GM19043 (cell line): ENCODE data around the gene SCFD1.
"Not testable (repeated sequence)": the region's sequence is repeated elsewhere in the genome, so short reads cannot be mapped to it uniquely, and the experiment has no call there.

Experiments
- ATAC-seq: cut with Tn5 transposase; IDR thresholded peaks from one replicate; pipeline ENCODE4 v1.9.1; 2021; ENCODE audit warnings: low read depth; ENCODE audit not compliant: unreplicated experiment

Gene SCFD1

DNA sequence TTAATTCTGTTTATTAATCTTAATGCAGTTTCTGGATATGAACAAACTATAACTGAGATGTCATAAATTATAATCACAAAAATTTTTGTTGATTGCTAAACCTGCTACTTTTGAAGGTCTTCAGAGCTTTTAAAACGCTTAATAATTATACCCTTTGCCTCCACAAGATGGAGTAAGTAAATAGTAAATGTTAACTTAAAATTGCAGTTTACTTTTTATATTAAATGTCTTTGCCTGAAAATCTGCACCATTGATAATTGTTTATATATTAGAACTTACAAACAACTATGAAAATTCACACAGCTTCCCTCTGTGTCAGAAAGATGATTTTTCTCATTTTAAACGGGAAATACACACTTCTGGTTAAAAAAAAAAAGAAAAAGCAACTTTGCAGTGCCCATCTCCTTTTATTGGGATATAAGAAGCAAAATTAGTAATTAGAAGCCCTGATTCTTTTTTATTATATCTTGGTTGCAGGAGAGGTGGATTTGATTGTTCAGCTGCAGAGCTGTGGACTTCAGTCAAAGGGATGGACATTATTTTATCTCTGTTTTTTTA is 35.6 kb downstream of the SCFD1 start:
- ATAC-seq = no peak

DNA sequence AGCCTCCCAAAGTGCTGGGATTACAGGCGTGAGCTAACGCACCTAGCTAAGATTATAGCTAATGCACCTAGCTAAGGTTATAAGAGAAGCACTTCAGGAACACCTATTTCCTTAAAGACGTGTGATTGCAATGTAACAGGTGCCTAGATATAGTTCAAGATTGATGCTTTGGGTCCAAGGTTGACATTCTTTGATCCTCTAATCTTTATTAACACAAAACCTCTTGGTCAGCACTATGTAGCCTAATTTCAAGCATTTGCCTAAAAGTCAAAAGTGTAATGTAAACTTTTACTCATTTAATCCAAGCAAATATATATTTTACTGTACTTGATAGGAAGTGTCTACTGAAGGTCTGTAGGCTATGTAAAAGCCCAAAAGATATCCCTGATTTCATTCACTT is 36.5 kb downstream of the SCFD1 start:
- ATAC-seq = no peak

DNA sequence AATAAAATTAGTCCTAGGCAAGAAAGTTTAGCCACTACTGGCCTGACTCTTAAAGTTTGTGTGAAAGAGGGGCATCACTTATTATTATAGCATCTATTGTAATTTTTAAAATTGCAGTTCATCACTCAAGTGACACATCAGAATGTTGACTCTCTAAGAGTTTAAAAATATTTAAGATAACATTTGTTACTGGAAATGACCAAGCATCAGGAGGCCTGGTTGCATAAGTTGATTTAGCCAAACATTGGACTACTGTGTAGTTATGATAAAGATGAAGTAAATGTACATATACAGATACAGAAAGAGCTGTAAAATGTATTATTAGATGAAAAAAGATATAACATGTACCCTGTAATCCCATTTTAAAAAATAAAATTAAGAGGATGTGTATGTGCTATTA is 47.5 kb downstream of the SCFD1 start:
- ATAC-seq = no peak

DNA sequence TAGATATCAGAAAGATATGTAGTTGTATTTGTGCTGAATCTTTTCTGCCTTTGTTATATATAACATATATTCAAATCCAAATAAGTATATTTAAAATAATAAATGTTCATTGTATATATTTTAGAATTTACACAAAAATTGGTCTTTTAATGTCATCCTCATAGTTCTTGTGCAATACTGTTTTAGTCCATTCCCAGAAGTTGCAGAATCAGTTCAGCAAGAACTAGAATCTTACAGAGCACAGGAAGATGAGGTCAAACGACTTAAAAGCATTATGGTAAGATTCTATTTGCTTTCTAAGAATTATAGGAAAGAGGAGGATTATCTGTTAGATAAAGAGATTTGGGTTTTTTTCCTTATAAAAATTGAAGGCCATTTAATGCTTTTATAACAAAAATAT is 51.0 kb downstream of the SCFD1 start:
- no peak for ATAC-seq

DNA sequence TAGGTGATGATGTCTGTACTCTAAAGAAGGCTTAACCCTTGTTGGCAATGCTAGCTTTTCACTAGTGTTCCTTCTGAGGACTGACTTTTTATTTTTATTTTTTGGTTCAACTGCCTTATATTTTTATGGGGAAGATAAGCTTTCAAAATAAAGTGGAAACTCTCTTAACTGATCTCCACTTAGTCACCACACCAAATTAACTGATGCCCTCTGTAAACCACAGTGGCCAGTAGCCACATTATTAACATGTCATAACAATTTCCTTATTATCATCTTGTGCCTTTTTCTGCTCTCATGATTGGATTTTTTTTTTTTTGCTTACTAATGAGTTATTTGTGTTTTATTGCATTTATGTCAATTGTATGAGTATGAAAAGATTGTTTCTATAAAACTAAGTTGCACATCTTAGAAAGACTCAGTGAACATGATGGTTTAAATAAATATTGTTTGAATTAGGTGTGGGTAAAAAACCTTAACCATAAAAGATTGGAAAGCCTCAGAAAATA is 56.9 kb downstream of the SCFD1 start:
- ATAC-seq = no peak

DNA sequence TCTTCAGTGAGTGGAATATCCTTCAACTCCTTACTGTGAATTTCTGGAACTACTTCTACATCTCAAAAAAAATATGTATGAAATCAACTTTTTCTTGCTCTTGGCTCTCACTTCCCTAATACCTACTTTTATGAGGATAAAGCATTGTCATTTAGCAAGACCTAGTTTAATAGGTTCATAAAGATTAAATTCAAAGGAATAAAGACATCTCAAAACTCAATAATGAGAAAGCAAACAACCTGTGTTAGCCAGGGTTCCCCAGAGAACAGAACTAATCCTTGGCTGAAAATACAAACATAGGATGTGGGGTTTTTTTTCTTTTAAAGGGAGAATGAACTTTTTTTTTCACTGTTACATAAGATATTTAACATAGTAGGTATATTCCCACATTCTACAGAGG is 57.9 kb downstream of the SCFD1 start:
- no peak for ATAC-seq

DNA sequence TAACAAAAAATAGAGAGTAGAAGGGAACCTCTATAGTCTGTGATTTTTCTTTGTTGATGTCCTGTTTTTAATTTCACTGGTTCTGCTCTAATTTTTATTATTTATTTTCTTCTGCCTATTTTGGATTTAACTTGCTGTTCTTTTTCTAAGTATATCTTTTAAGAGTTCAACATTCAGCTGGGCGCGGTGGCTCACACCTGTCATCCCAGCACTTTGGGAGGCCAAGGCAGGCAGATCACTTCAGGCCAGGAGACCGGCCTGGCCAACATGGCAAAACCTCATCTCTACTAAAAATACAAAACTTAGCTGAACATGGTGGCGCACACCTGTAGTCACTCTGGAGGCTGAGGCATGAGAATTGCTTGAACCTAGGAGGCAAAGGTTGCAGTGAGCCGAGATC is 58.7 kb downstream of the SCFD1 start:
- not testable (repeated sequence) for ATAC-seq

DNA sequence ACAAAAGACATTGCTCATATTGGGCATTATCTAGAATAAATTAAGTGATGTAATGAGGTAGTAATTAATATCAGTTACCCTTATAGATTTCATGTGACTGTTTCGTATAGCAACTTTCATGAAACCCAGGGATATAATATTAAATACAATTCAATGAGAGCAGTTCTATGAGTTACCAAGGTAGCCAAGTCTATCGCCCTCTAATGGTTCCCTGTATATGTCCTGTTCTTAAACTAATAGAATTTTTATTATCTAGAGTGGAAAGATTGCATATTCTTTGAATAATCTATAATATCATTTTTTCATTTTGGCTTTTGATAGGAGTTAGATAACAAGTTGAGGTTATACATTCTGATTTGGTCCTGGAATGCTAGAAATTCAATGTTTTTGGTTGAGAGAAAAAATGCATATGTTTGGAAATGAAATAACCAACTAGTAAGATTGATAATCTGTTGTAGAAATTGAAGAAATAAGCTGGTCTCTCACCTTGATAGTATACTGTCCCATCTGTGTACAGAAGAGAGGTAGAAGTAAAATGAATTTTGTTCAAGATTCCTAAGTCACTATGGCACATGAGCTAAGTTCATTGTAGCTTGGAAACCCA is 59.7 kb downstream of the SCFD1 start:
- no peak for ATAC-seq

DNA sequence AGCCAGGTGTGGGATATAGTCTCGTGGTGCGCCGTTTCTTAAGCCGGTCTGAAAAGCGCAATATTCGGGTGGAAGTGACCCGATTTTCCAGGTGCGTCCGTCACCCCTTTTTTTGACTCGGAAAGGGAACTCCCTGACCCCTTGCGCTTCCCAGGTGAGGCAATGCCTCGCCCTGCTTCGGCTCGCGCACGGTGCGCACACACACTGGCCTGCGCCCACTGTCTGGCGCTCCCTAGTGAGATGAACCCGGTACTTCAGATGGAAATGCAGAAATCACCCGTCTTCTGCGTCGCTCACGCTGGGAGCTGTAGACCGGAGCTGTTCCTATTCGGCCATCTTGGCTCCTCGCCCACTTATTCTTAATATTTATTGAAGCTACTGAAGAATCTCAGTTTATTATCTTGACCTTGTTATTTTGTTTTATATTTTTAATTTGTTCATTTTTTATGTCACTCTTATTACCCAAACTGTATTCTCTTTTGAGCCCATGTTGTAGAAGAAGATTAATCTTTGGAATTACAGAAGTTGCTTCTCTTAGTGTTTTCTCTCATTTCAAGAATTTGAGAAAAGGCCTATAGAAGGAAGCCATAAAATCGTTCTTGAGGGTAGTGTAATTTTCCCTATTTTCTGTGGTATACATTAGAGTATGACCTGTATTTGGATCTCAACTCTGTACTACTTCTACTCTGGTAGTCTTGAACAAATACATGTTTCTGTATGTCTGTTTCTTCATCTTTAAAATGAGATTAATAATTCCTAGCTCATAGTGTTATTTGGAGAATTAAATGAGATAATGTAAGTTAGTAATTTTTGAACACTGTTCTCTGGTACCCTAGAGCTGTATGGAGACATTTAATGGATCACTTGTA is 68.6 kb downstream of the SCFD1 start:
- not testable (repeated sequence) for ATAC-seq

DNA sequence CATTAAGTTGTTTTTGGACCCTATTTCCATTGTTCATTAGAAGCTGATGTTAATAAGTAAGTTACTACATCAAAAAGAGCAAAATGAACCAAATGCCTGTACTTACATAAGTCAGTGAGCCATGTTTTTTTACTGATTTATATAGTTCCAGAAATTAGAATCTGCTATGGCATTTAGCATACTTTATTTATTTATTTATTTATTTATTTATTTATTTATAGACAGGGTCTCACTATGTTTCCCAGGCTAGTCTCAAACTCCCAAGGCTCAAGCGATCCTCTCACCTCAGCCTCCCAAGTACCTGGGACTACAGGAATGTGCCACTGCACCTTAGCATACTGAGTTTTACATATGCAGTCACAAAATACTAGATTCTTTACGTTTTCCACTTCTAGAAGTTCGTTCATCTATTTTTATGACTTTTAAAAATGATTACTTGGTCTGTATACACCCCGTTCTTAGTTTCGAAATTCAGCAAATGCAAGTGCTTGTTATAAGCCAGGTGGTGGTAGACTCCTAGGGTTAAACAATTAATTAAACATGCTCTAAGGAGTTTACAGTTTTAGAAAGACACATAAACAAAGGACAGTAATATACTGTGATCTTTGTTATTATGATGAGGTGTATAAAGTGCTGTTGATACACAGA is 69.8 kb downstream of the SCFD1 start:
- no peak for ATAC-seq

DNA sequence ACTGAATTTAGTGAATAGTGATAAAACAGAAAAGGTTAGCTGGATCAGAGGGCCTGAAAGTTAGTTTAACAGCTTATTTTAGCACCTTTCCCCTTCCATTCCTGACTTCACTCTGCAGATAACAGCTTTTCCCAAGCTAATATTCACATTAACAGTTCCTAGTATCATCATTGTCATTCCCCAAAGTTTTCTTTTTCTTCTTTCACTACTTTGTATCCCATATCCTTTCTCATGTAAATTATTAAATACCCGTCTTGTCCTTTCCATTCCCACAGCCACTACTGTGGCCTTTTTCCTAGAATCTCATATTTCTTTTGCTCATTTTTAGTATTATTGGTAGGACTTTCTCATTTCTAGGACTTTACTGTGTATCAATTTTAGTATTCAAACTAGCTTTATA is 70.5 kb downstream of the SCFD1 start:
- no peak for ATAC-seq

DNA sequence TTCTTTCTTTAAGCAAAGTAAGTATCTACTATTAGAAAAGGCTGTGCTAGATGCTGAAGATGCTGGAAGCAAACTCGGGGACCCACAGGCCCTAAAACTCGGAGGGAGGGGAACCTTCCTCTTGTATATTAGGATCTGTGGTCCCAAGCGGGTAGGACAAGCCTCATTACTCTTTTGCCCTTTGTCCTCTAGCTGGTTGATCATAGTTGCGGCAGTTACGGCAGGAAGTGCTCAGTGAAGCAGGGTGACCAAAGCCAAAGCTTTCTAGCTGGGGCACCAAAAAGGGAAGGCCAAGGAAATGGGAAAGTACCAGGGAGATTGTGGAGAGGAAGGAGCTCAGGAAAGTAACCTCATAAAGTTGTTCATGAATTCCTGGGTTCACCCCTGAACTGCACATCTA is 76.3 kb downstream of the SCFD1 start:
- no peak for ATAC-seq

DNA sequence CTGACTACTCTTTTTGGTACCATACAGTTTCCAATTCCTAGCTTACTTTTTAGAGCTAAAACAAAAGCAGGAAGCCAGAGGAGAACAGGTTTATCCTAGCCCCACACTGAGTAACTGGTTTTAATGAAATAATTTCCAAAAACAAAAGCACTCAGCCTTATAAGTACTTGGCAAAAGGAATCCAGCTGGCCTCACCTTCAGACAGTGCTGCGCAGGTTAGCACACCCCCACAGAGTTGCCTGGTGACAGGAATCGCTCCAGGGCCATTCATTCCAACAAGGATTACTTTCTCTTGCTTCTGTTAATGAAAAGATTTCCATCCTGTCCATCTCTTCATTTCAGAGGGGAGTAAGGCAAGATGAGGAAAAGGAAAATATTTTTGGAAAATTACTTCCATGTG is 84.6 kb downstream of the SCFD1 start:
- no peak for ATAC-seq

DNA sequence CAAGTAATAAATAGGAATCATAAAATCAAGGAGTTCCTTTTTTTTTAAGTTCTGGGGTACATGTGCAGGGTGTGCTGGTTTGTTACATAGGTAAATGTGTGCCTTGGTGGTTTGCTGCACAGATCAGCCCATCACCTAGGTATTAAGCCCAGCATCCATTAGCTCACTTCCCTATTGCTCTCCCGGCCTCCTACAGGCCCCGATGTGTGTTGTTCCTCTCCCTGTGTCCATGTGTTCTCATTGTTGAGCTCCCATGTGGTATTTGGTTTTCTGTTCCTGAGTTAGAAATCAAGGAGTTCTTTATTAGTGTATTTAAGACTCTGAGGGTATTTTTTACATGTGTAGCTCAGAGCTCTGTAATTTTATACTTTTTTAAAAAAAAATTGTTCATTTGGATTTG is 86.0 kb downstream of the SCFD1 start:
- no peak for ATAC-seq

DNA sequence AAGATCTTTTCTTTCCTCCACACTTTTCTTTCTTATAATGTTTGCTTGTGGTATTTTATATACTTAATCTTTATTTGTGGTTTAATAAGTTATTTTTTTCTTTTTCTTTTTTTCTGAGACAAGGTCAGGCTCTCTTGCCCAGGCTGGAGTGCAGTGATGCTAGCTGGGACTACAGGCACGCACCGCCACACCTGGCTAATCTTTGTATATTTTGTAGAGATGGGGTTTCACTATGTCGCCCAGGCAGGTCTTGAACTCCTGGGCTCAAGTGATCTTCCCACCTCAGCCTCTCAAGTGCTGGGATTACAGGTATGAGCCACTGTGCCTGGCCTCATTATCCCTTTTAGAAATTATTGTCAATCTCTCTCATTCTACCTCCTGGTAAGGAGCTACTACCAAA is 87.1 kb downstream of the SCFD1 start:
- ATAC-seq = no peak

DNA sequence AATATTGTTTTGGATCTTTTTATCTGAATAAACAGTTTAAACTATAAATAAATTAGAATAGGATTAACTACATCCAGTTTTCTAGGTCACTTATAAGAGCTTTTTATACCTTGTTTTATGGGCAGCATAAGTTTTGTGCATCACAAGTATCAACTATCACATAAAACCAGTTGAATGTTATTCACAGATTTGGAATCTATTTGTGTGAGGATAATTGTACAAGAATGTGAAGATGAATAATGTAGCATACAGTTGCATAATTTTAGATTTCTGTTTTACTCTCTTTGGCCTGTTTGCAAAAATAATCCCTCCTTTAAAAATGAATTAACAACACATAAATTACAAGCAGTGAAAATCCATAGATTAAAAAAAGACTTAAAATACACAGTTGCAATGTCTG is 88.8 kb downstream of the SCFD1 start:
- no peak for ATAC-seq

DNA sequence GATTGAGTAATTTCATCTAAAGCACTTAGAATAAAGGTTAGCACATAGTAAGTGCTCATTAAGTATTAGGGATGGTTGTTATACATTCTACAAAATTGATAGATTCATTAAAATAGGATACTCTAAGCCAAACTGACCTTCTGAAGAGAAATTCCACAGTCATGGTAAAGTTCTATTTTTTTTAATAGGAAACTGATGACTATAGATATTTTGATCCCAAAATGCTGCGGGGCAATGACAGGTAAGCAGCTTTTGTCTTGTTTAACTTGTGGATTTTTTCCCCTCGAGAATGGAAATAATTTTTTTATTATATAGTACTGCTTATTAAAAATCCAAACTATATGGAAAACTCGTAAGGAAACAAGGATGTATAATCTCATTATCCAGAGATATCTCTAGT is 97.0 kb downstream of the SCFD1 start:
- ATAC-seq = no peak

DNA sequence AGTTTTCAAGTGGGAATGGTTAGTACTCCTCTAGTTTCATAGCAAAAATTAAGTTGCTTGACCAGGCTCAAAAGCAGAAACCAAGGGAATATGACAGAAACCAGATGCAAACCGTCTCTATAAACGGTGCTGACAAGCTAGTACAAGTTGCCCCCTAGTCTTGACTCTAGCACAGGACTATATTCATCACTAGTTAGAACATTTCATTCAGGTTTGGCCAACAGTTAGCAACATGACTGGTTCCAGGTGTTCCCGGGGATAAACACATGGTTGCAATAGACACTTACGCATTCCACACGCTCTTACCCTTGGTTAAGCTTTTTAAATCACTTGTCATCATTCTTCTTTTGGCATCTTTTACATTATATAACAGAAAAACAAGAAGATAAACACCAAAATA is 103.6 kb downstream of the SCFD1 start:
- no peak for ATAC-seq

DNA sequence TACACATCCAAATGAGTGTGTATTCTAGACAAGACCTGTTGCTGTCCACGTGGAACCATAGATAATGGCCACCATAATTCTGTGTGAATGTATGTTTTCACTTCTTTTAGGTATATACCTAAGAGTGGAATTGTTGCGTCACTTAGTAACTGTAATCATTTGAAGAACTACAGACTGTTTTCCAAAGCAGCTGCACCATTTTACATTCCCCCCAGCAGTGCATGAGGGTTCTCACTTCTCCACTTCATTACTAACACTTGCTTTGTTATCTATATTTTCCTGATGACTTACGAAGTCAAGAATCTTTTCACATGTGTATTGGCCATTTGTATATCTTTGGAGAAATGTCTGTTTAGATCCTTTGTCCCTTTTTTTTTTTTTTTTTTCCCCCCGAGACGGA is 106.4 kb downstream of the SCFD1 start:
- no peak for ATAC-seq

DNA sequence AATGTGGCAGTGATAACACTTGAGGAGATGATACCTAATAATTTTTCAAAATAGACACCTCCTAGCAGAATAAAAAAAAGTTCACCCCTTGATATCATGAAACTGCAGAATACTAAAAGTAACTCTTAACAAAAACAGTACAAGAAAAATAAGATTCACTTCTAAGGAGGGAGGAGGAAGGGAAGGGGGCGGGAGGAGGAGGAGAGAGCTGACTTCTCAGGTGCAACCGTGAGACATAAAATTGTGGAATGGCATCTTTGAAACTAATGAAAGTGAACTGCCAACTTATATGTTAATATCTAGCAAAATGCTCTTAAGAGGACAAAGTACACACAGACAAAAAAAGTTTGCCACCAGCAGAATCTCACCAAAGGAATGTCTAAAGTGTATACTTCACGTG is 115.8 kb downstream of the SCFD1 start:
- ATAC-seq = no peak

DNA sequence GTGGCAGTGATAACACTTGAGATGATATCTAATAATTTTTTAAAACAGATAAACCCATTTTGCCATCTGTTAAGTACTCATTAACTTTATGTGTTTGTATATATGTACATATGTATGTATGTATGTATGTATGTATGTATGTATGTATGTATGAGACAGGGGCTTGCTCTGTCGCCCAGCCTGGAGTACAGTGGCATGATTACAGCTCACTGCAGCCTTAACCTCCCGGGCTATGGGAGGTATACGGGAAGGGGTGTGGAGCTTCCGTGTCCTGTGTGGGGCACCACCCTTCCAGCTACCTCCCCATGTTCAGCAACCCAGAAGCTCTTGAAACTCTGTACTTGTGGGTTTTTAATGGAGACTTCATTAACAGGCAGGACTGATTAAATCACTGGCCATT is 116.9 kb downstream of the SCFD1 start:
- no peak for ATAC-seq
